K562 (cell line): ENCODE measurements around the gene LETM1. TPM values are rescaled to one million over a fixed set of nuclear protein-coding genes. Genes with fewer than 3 reads are reported as not detected.

Experiments used
- CEBPG ChIP-seq, 3 experiments: fragments of 200-800 bp in 1 of 3; sonication (Bioruptor generic) in 1 of 3; sonication (generic) in 1 of 3; formaldehyde crosslinking in 1 of 3; IDR thresholded peaks in 2 of 3; conservative IDR thresholded peaks in 1 of 3; 2 replicates each; pipeline versions ENCODE4 v1.6.1 to v1.8.0; 2016 to 2022; ENCODE audit warnings: missing compliant biosample characterization in 2 of 3, missing genetic modification characterization in 2 of 3, mild to moderate bottlenecking in 1 of 3, missing genetic modification reagents in 1 of 3
- CREB1 ChIP-seq, 2 experiments: sonication (generic) in 1 of 2; formaldehyde crosslinking in 1 of 2; IDR thresholded peaks; 2 replicates each; pipeline versions ENCODE4 v1.6.1 to v1.8.0; 2012 to 2022; ENCODE audit warnings: inconsistent platforms in 1 of 2, mild to moderate bottlenecking in 1 of 2, missing genetic modification reagents in 1 of 2, moderate library complexity in 1 of 2
- HDAC2 ChIP-seq: fragments of 450-650 bp; IDR thresholded peaks from 2 replicates; pipeline ENCODE4 v1.6.1; 2016; ENCODE audit warnings: mild to moderate bottlenecking
- HDAC3 ChIP-seq: fragments of 450-650 bp; IDR thresholded peaks from 2 replicates; pipeline ENCODE4 v1.6.1; 2018; ENCODE audit warnings: borderline replicate concordance, mild to moderate bottlenecking, moderate library complexity; ENCODE audit not compliant: partially characterized antibody
- KDM1A ChIP-seq, 2 experiments: fragments of 450-650 bp; IDR thresholded peaks; 2 replicates each; pipeline ENCODE4 v1.6.1; 2016; ENCODE audit warnings: mild to moderate bottlenecking in 2 of 2
- KLF6 ChIP-seq: fragments of 250-450 bp; sonication (Bioruptor Pico); IDR thresholded peaks from 2 replicates; pipeline ENCODE4 v1.4.0; 2020; ENCODE audit warnings: mild to moderate bottlenecking, moderate library complexity, borderline replicate concordance
- LEF1 ChIP-seq: fragments of 450-650 bp; IDR thresholded peaks from 2 replicates; pipeline ENCODE4 v1.6.1; 2016; ENCODE audit warnings: mild to moderate bottlenecking
- MAX ChIP-seq: sonication (generic); formaldehyde crosslinking; IDR thresholded peaks from 2 replicates; pipeline ENCODE4 v1.9.0; 2022; ENCODE audit warnings: mild to moderate bottlenecking, missing genetic modification reagents
- MAZ ChIP-seq, 2 experiments: fragments of 450-650 bp in 1 of 2; sonication (generic) in 1 of 2; formaldehyde crosslinking; IDR thresholded peaks in 1 of 2; conservative IDR thresholded peaks in 1 of 2; 2 replicates each; pipeline versions ENCODE4 v1.4.0 to v1.5.0; 2020; ENCODE audit warnings: mild to moderate bottlenecking in 1 of 2, missing genetic modification reagents in 1 of 2
- MEF2D ChIP-seq: conservative IDR thresholded peaks from 2 replicates; pipeline ENCODE4 v1.6.1; 2016; ENCODE audit warnings: low read depth, missing genetic modification characterization, missing compliant biosample characterization
- NFIX ChIP-seq: fragments of 250-450 bp; sonication (Bioruptor Pico); IDR thresholded peaks from 2 replicates; pipeline ENCODE4 v1.4.0; 2020; ENCODE audit warnings: low read depth, mild to moderate bottlenecking, moderate library complexity
- NR2C2 ChIP-seq, 2 experiments: fragments of 200-800 bp in 1 of 2; sonication (Bioruptor generic) in 1 of 2; sonication (generic) in 1 of 2; formaldehyde crosslinking in 1 of 2; IDR thresholded peaks; 2 replicates each; pipeline versions ENCODE4 v1.6.1 to v1.8.0; 2016 to 2022; ENCODE audit warnings: mild to moderate bottlenecking in 1 of 2, missing compliant biosample characterization in 1 of 2, missing genetic modification characterization in 1 of 2, missing genetic modification reagents in 1 of 2
- PRDM10 ChIP-seq: fragments of 450-650 bp; IDR thresholded peaks from 2 replicates; pipeline ENCODE4 v1.6.1; 2018; ENCODE audit not compliant: partially characterized antibody
- SMAD3 ChIP-seq: fragments of 450-650 bp; formaldehyde crosslinking; conservative IDR thresholded peaks from 2 replicates; pipeline ENCODE4 v1.4.0; 2020; ENCODE audit warnings: mild to moderate bottlenecking
- SRSF7 ChIP-seq: fragments of 200-400 bp; formaldehyde crosslinking; optimal IDR thresholded peaks from 2 replicates; pipeline ENCODE3; 2017; ENCODE audit warnings: mild to moderate bottlenecking, low read depth, low read length
- TAL1 ChIP-seq: fragments of 450-650 bp; IDR thresholded peaks from 2 replicates; pipeline ENCODE4 v1.6.1; 2016; ENCODE audit warnings: mild to moderate bottlenecking
- TFAP4 ChIP-seq: sonication (generic); formaldehyde crosslinking; IDR thresholded peaks from 2 replicates; pipeline ENCODE4 v1.8.0; 2022; ENCODE audit warnings: missing genetic modification reagents, mild to moderate bottlenecking, moderate library complexity, borderline replicate concordance
- THRB ChIP-seq: fragments of 450-650 bp; formaldehyde crosslinking; conservative IDR thresholded peaks from 2 replicates; pipeline ENCODE4 v1.4.0; 2022; ENCODE audit warnings: mild to moderate bottlenecking, missing genetic modification characterization
- ZNF395 ChIP-seq: fragments of 200-800 bp; sonication (Bioruptor generic); IDR thresholded peaks from 2 replicates; pipeline ENCODE4 v1.6.1; 2017; ENCODE audit warnings: missing genetic modification characterization, missing compliant biosample characterization
- polyA plus RNA-seq, 8 experiments: library from polyadenylated mRNA; depleted of rRNA in 4 of 8; stranded (reverse) in 5 of 8; unstranded in 3 of 8; fragments of >200 nt; fragmentation: Nextera tagmentation in 2 of 8; fragmentation: Illumina TruSeq in 1 of 8; extraction: Ambion mirVana in 2 of 8; extraction: Trizol in 1 of 8; gene quantifications; 2 replicates each; pipeline versions ENCODE4 v1.2.1 to v1.2.3, GENCODE V29; 2011 to 2014; ENCODE audit warnings: inconsistent platforms in 1 of 8, missing spikeins in 1 of 8
- total RNA-seq, 7 experiments: library from RNA; depleted of rRNA in 6 of 7; stranded (reverse); fragments of >200 nt in 6 of 7; fragmentation: Illumina TruSeq in 2 of 7; extraction: Trizol in 2 of 7; gene quantifications; 2 replicates each; pipeline versions ENCODE4 v1.2.1 to v1.2.3, GENCODE V29; 2011 to 2021; ENCODE audit warnings: low replicate concordance in 1 of 7

The LETM1 gene
- total and polyA plus RNA-seq, 9 of the 15 experiments (the other 6 are each of a cell fraction or from before 2014, with no cell fraction given): 3.9 to 109 (median 35.0) TPM

GRCh38 chr4:1882850-1883271 lies 26.9 kb upstream of the LETM1 start (continued):
- TF ChIP-seq PRDM10 (peak; percentile 54), MAX (CRISPR knock-in tag) (no peak), HDAC2 (peak; percentile 90), KDM1A (IDR thresholded peaks at IDR 0.05) (peak; percentile 94), CREB1 (IDR thresholded peaks at IDR 0.05) (peak; percentile 69), CREB1 (CRISPR knock-in tag; IDR thresholded peaks at IDR 0.05) (no peak), TFAP4 (CRISPR knock-in tag) (0 out of 2 replicates have a peak, but pooled peaks have one; percentile 2), NFIX (CRISPR knock-in tag) (no peak), MAZ (CRISPR knock-in tag; conservative IDR thresholded peaks at IDR 0.05 in 1 of 2, IDR thresholded peaks at IDR 0.05 in 1 of 2) (0 out of 4 replicates have a peak, but pooled peaks of 1 of the 2 experiments have one; percentile 12), TAL1 (peak; percentile 98), MEF2D (peak; percentile 51; the same call in 1 of the 2 replicates), SMAD3 (peak; percentile 67; the same call in 1 of the 2 replicates), ZNF395 (CRISPR knock-in tag) (peak; percentile 90; the same call in 1 of the 2 replicates), CEBPG (CRISPR knock-in tag; IDR thresholded peaks at IDR 0.05) (no peak), CEBPG (tag; conservative IDR thresholded peaks at IDR 0.05 in 1 of 2, IDR thresholded peaks at IDR 0.05 in 1 of 2) (no peak), NR2C2 (CRISPR knock-in tag; IDR thresholded peaks at IDR 0.05) (no peak), NR2C2 (tag; IDR thresholded peaks at IDR 0.05) (no peak), KLF6 (CRISPR knock-in tag) (peak; percentile 51; the same call in 1 of the 2 replicates), THRB (CRISPR knock-in tag) (peak; percentile 83; the same call in 1 of the 2 replicates), HDAC3 (peak; percentile 92), LEF1 (peak; percentile 56; the same call in 1 of the 2 replicates), SRSF7 (no peak)
